H1 (cell line): ENCODE measurements around the gene AADACL2. TPM values are rescaled to one million over a fixed set of nuclear protein-coding genes. Genes with fewer than 3 reads are reported as not detected.

Experiments used
- BCL11A ChIP-seq, 2 experiments: IDR thresholded peaks; one replicate each; pipeline ENCODE4 v1.6.1; 2011; ENCODE audit warnings: low read depth in 2 of 2, low read length in 2 of 2, mild to moderate bottlenecking in 2 of 2
- BRCA1 ChIP-seq: IDR thresholded peaks from 2 replicates; pipeline ENCODE4 v1.6.1; 2012; ENCODE audit warnings: low read depth, low read length, improper control_type of control experiment
- CBX5 ChIP-seq: fragments of 300-800, 300-1000 bp; sonication (generic); IDR thresholded peaks from 2 replicates; pipeline ENCODE4 v1.7.1; 2016; ENCODE audit warnings: antibody characterized with exemption, low read length, low read depth
- CTBP2 ChIP-seq: IDR thresholded peaks from 2 replicates; pipeline ENCODE4 v1.7.0; 2011; ENCODE audit warnings: borderline replicate concordance, mild to moderate bottlenecking, moderate library complexity, mixed read lengths, low read length; ENCODE audit not compliant: insufficient read depth, insufficient read length
- EP300 ChIP-seq, 2 experiments: IDR thresholded peaks; 1 replicate in 1 of 2; 2 replicates in 1 of 2; pipeline ENCODE4 v1.6.1; 2011 to 2012; ENCODE audit warnings: low read depth in 2 of 2, low read length in 2 of 2, mild to moderate bottlenecking in 2 of 2, borderline replicate concordance in 1 of 2, inconsistent platforms in 1 of 2, moderate library complexity in 1 of 2
- HDAC2 ChIP-seq, 2 experiments: fragments of 300-600 bp in 1 of 2; sonication (generic) in 1 of 2; IDR thresholded peaks; 2 replicates each; pipeline ENCODE4 v1.6.1; 2011 to 2012; ENCODE audit warnings: low read depth in 2 of 2, low read length in 2 of 2, mild to moderate bottlenecking in 2 of 2, moderate library complexity in 2 of 2, borderline replicate concordance in 1 of 2, inconsistent platforms in 1 of 2
- TAF1 ChIP-seq: IDR thresholded peaks from 2 replicates; pipeline ENCODE4 v1.6.1; 2011; ENCODE audit warnings: mild to moderate bottlenecking, low read depth, low read length
- polyA plus RNA-seq, 7 experiments: library from polyadenylated mRNA; depleted of rRNA in 3 of 7; stranded (reverse) in 5 of 7; unstranded in 2 of 7; fragments of >200 nt in 5 of 7; fragments of 200-250 nt in 2 of 7; gene quantifications; 1 replicate in 5 of 7; 2 replicates in 1 of 7; 4 replicates in 1 of 7; pipeline versions ENCODE4 v1.2.1 to v1.2.3, GENCODE V29; 2011 to 2013; ENCODE audit warnings: missing spikeins in 2 of 7, mixed read lengths in 2 of 7
- total RNA-seq: library from RNA; stranded (reverse); fragmentation: NEBNext Ultra II Directional; extraction: Animal tissue kit (Norgen Biotek cat#: 25700); gene quantifications from 2 replicates; pipeline ENCODE4 v1.2.1, GENCODE V29; 2021
- TF ChIP-seq, protein P1 (sequence below): fragments of 300-600 bp; sonication (generic); IDR thresholded peaks from 2 replicates; pipeline ENCODE4 v1.7.1; 2012; ENCODE audit warnings: low read length, moderate library complexity, mild to moderate bottlenecking, inconsistent platforms; ENCODE audit not compliant: insufficient replicate concordance
- TF ChIP-seq, protein P2 (sequence below): IDR thresholded peaks from 2 replicates; pipeline ENCODE4 v1.6.1; 2012; ENCODE audit warnings: inconsistent platforms

The AADACL2 gene
- total and polyA plus RNA-seq, 2 of the 8 experiments (the other 6 are each of a cell fraction or from before 2014, with no cell fraction given), result not detected

DNA sequence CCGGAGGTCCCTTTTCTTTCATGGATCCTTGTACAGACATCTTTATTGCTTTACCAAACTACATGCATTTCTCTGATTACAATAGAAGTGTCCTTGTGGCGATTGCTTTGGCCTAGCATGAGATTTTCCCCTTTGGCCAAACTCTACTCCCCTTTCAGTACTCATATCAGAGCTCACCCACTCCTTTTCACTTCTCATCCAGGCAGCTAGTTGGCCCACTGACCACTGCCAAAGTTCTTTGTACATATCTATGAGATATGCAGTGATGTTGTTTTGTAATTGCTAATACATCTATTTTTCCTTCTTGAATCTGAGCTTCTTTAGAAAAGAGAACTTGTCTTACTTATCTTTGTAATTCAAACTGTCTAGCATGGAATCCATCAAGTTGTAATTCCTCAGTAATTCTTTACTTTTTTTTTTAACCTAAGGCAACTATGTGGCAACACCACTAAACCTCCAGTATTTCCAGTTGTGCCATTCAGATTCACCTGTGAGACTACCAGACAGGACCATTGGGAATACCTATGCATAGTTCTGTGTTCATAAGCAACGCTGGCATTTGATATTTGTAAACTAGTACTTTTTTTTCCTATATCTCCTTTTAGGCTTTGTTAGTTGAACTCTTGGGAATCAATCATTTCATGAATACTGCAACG, 39.2 kb downstream of the AADACL2 start (continued):
- TF ChIP-seq, protein P1, sequence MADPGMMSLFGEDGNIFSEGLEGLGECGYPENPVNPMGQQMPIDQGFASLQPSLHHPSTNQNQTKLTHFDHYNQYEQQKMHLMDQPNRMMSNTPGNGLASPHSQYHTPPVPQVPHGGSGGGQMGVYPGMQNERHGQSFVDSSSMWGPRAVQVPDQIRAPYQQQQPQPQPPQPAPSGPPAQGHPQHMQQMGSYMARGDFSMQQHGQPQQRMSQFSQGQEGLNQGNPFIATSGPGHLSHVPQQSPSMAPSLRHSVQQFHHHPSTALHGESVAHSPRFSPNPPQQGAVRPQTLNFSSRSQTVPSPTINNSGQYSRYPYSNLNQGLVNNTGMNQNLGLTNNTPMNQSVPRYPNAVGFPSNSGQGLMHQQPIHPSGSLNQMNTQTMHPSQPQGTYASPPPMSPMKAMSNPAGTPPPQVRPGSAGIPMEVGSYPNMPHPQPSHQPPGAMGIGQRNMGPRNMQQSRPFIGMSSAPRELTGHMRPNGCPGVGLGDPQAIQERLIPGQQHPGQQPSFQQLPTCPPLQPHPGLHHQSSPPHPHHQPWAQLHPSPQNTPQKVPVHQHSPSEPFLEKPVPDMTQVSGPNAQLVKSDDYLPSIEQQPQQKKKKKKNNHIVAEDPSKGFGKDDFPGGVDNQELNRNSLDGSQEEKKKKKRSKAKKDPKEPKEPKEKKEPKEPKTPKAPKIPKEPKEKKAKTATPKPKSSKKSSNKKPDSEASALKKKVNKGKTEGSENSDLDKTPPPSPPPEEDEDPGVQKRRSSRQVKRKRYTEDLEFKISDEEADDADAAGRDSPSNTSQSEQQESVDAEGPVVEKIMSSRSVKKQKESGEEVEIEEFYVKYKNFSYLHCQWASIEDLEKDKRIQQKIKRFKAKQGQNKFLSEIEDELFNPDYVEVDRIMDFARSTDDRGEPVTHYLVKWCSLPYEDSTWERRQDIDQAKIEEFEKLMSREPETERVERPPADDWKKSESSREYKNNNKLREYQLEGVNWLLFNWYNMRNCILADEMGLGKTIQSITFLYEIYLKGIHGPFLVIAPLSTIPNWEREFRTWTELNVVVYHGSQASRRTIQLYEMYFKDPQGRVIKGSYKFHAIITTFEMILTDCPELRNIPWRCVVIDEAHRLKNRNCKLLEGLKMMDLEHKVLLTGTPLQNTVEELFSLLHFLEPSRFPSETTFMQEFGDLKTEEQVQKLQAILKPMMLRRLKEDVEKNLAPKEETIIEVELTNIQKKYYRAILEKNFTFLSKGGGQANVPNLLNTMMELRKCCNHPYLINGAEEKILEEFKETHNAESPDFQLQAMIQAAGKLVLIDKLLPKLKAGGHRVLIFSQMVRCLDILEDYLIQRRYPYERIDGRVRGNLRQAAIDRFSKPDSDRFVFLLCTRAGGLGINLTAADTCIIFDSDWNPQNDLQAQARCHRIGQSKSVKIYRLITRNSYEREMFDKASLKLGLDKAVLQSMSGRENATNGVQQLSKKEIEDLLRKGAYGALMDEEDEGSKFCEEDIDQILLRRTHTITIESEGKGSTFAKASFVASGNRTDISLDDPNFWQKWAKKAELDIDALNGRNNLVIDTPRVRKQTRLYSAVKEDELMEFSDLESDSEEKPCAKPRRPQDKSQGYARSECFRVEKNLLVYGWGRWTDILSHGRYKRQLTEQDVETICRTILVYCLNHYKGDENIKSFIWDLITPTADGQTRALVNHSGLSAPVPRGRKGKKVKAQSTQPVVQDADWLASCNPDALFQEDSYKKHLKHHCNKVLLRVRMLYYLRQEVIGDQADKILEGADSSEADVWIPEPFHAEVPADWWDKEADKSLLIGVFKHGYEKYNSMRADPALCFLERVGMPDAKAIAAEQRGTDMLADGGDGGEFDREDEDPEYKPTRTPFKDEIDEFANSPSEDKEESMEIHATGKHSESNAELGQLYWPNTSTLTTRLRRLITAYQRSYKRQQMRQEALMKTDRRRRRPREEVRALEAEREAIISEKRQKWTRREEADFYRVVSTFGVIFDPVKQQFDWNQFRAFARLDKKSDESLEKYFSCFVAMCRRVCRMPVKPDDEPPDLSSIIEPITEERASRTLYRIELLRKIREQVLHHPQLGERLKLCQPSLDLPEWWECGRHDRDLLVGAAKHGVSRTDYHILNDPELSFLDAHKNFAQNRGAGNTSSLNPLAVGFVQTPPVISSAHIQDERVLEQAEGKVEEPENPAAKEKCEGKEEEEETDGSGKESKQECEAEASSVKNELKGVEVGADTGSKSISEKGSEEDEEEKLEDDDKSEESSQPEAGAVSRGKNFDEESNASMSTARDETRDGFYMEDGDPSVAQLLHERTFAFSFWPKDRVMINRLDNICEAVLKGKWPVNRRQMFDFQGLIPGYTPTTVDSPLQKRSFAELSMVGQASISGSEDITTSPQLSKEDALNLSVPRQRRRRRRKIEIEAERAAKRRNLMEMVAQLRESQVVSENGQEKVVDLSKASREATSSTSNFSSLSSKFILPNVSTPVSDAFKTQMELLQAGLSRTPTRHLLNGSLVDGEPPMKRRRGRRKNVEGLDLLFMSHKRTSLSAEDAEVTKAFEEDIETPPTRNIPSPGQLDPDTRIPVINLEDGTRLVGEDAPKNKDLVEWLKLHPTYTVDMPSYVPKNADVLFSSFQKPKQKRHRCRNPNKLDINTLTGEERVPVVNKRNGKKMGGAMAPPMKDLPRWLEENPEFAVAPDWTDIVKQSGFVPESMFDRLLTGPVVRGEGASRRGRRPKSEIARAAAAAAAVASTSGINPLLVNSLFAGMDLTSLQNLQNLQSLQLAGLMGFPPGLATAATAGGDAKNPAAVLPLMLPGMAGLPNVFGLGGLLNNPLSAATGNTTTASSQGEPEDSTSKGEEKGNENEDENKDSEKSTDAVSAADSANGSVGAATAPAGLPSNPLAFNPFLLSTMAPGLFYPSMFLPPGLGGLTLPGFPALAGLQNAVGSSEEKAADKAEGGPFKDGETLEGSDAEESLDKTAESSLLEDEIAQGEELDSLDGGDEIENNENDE, result no peak
- TF ChIP-seq BRCA1 (no peak), CBX5 (no peak), HDAC2 (IDR thresholded peaks at IDR 0.05; ENCODE audit: borderline replicate concordance in 1 of 2, low read depth in 2 of 2, low read length in 2 of 2) (no peak), CTBP2 (no peak), EP300 (IDR thresholded peaks at IDR 0.05; ENCODE audit: borderline replicate concordance in 1 of 2, low read depth in 2 of 2, low read length in 2 of 2) (no peak), BCL11A (IDR thresholded peaks at IDR 0.05; ENCODE audit: low read depth in 2 of 2, low read length in 2 of 2) (no peak), TAF1 (no peak)
- TF ChIP-seq, protein P2, sequence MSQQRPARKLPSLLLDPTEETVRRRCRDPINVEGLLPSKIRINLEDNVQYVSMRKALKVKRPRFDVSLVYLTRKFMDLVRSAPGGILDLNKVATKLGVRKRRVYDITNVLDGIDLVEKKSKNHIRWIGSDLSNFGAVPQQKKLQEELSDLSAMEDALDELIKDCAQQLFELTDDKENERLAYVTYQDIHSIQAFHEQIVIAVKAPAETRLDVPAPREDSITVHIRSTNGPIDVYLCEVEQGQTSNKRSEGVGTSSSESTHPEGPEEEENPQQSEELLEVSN, result no peak
